GM18507 (cell line): Measurements from ENCODE around the gene POLR2E.
A peak's percentile ranks its signal among the peaks of the same experiment; 100 is the strongest.
"Not testable (repeated sequence)": the region's sequence is repeated elsewhere in the genome, so short reads cannot be mapped to it uniquely, and the experiment has no call there.

Source experiments
- DNase-seq: peaks from one replicate; pipeline ENCODE4 v3.0.0; 2011; ENCODE audit warnings: low read depth; ENCODE audit not compliant: insufficient read length; ENCODE audit errors: extremely low spot score
- FAIRE-seq: peaks from 2 replicates; lab custom pipeline; 2011; peaks lifted over from hg19 to GRCh38; lab: Jason Lieb, UNC

POLR2E gene

DNA sequence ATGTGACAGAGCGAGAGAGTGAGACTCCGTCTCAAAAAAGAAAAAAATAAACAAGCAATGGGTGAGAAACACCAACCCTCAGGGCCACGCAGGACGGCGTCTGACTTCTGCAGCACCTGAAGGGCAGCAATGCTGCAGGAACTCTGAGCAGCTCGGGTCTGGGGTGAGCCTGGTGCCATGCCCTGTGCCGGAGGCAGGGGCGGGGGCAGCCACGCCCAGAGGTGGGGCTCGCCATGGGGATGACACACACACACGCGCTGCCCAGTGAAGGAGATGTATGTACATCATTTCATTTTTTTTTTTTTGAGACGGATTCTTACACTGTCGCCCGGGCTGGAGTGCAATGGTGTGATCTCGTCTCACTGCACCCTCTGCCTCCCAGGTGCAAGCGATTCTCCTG is 32.9 kb upstream of the POLR2E start:
- DNase-seq (no peak), FAIRE-seq (no peak)

DNA sequence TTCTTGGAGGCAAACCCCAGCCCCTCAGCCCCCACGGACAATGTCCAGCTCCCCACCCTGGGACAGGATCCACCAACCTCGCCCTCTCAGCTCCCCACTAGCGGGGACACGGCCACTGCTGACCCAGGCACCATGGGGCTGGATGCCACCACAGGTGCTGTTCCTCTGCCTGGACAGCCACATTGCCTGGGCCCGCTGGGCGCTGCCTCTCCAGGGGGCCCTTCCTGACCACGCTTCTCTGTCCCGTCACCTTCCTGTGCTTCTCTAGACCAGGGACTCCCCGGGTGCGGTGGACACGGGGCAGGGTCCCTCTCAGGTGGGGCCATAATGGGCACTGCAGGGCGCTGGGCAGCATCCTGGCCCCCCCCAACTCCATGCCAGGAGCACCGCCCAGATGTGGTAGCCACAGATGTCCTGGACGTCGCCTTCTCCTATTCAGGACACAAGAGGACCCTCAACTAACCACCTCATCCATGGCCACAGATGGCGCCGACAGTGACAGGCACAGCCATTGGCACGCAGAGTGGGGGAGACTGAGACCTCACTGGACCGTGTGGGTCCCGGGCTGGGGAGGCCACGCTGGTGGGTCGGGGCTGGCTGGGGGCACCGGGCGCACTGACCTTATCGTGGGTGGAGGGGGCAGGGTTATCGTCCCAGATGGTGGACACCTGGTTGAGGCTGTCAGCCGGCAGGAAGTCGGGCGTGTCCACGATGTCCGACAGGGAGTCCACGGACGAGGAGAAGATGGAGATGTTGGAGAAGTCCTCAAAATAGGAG is 32.0 kb upstream of the POLR2E start:
- FAIRE-seq: no peak

DNA sequence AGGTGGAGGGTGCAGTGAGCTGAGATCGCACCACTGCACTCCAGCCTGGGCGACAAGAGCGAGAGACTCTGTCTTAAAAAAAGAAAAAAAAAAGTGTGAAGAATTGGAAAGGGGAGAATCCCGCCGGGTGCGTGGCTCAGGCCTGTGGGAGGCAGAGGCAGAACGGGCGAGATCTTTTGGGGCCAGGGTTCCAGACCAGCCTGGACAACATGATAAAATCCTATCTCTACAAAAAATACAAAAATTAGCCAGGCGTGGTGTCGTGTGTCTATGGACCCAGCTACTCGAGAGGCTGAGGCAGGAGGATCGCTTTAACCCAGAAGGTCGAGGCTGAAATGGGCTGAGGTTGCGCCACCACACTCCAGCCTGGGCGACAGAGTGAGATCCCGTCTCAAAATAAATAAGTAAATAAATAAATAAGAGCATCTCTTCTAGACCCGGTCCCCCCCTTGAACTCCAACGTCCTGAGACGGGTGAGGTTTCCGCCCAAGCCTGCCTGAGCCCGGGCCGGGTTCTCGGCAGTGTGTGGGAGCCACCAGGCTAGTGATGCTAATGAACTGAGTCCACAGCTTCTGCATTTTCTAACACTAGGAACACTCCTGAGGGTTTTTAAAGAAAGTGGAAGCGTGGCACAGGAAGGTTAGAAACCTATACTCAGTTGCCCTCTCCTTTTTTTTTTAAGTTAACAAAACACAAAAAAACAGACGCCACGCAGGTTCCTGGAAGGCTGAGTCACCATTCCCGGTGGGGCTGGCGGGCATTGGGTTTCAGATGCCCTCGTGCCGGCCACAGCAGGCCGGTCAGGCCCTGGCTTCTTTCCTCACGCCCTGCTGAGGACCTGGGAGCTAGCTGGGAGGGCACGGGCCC is 30.7 kb upstream of the POLR2E start:
- DNase-seq (no peak), FAIRE-seq (no peak)

More for the DNA sequence above, 32.0 kb upstream of the POLR2E start:
- DNase-seq: no peak

DNA sequence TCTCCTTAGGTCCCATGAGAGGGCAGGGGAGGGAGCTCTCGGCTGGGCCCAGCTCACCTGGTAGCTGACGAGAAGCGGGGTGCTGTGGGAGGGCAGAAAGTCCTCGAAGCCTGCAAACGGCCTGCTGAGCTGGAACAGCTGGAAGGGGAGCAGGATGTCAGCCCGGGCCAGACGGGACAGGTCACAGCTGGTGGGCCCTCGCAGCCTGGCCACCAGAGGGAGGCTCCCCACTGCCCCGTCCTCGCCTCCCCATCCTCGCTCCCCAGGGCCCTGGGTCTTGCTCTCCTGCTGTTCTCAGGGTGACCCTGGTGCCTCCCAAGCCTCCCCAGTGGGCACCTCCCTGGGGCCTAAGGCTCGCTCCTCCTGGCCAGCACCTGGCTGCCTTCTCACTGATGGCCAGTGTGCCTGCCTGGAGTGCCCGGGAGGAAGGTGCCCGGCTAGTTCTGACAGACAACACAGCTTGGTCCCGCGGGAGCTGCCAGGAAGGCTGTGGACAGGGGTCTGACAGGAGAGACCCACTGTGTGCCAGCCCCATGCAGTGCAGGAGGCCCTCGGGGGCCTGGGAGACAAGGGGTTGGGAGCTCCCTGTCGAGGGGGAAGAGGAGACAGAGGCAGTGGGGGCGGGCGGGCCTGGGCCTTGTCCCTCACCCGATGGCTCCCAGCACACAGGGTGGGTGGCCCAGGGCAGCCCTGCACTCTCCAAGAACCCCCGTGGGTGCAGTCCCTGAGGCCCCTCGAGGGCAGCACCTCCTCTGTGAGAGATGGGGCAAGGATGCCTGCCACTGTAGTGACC is 28.9 kb upstream of the POLR2E start:
- DNase-seq: no peak
- FAIRE-seq: no peak

DNA sequence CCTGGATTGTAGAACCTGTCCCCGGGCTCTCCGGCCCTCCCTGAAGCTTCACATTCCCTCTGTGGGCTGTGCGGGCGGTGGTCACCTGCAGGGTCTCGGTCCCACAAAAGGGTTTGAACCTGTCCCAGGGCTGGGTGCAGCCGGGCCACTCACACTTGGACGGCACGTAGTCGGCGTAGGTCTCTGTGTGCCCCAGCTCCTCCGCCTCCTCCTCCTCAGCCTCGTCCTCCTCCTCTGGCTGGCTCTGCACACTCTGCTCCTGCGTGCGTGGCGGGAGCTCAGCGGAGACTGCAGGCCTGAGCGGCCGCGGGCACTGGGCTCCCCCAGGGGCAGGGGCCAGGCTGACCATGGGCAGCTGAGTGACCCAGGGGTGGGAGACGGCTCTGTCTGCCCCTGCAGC is 28.2 kb upstream of the POLR2E start:
- no peak for FAIRE-seq
- no peak for DNase-seq

DNA sequence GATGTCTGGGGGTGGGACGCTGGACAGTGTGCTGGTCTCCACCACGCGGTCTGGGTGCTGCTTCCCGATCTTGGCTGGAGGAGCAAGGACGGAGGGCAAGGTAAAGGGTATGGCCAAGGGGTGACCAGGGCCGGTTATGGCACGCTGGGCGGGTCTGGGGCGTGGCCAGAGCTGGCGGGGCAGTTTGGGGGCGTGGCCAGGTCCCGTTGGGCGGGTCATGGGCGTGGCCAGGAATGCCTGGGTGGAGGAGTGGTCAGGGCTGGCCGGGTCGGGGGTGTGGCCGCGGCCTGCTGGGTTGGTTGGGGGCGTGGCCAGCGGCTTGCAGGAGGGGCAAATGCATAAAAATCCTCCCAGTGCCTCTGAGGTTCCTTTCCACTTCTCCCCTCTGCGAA is 27.8 kb upstream of the POLR2E start:
- DNase-seq (peak; percentile 87), FAIRE-seq (peak; percentile 88)

DNA sequence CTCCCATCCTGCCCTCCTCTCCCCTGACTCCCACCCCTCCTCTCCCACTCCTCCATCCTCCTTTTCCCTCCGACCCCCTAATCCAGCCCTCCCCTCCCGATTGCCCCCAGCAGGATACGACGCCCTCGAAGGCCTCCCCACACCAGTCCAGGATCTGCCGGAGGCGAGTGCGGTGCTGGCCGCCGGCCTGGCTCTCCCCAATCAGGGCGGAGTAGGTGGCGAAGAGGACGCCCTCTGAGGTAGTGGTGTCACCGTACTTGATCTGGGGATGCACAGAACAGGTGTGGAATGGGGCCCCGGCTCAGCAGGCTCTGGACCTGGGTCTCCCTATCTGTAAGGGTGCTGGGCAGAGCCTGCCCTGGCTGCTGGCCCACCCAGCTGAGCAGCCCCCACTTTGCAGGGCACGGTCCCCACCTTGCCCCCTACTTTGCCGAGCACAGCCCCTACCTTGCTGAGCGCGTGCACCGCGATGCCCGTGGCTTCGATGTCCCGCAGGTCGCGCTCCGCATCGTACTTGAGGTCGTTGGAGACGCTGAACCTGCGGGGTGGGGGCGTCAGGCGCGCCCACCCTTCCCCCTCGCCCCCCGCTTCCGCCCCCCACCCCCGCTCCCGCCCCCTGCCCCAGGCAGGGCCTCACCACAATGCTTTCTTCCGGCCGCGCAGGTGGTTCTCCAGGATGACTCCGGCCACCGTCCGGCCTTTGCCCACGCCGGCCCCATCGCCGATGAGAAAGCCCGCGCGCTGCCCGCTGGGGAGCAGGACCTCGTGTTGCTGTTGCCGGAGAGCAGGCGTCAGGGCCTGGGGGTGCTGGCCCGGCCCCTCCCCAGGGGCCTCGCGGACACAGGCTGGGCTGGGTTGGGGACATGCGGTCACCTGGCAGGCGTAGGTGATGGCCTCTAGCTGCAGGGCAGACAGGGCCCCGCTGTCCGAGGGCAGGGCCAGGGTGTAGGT is 27.1 kb upstream of the POLR2E start:
- FAIRE-seq (no peak), DNase-seq (no peak)

DNA sequence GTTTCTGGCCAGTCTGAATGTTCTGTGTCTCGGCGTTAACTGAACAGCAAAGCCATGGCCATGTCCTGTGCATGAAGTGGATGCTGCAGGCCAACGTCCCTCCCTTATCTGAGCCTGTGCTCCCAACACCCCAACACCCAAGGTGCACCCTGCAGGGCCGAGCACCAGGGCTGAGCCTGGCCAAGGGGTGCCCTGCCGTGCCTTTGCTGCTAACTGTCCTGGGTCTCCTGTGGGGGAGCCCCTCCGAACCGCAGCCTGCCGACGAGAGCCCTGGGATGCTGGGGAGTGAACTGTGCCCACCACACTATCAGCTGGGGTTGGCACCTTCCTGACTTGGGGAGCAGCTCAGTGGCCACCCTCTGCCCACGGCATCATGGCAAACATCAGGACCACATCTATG is 26.2 kb upstream of the POLR2E start:
- FAIRE-seq (no peak), DNase-seq (no peak)

DNA sequence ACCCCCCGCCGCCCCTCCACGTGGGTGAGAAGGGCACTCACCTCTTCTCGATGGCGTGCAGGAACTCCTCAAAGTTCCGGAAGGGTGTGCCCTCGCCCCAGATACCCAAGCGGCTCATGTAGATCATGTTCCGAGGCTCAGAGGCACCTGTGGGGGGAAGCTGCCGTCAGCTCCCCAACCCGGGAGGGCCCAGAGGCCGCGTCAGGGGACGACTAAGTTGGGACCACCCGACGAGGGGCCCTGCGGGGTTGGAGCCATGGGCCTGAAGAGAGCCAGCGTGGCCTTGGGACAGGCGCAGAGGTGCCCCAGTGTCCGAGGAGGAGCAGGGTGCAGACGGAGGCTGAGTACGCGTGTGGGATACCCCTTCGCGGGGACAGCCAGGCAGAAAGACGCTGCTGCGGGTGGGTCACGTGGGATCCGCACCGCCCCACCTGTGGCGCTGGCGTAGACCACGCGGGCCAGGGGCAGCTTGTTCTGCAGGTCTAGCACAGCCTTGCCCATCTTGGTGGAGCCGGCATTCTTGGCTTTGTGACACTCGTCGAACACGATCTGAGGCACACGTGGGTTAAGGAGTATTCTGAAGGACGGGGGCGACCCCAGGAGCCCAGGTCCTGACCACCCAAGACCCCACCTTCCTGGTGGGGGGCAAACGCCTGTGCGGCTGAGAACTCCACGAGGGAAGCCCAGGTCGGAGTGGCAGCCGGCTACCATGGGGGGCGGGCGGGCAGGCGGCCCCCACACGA is 24.5 kb upstream of the POLR2E start:
- DNase-seq (no peak), FAIRE-seq (no peak)

DNA sequence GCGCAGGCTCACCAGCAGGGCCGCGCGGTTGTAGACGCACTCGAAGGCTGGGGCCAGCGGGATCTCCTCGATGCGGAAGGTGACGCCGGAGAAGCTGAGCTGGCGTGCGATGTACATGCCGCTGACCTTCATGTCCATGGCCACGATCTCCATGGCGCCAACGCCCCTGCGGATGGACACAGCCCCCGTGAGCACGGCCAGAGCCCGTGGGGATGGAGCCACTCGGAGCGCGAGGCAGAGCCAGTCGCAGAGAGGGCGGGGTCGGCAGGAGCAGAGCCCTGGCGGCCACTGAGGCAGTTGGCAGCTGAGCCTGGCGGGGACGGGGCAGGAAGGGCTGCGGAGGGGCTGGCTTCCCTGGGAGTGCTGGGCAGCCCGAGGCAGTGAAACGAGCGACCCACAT is 23.8 kb upstream of the POLR2E start:
- no peak for FAIRE-seq
- DNase-seq: no peak

DNA sequence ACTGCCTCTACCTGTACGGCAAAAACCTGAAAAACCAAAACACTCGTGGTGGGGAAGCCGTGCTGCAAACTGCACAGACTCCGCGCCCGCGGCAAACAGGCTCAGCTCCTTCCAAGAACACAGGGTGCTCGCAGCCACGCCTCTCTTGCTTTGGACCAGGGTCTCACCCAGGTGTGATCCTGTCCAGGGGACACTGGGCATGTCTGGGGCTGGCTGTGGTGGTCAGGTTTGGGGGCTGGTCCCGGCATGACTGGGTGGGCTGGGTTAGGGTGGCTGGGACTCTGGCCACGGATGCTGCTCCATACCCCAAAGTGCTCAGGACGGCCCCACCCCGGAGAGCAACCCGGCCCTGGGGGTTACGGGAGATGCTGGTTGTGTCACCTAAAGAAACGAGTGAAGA is 22.5 kb upstream of the POLR2E start:
- no peak for FAIRE-seq

DNA sequence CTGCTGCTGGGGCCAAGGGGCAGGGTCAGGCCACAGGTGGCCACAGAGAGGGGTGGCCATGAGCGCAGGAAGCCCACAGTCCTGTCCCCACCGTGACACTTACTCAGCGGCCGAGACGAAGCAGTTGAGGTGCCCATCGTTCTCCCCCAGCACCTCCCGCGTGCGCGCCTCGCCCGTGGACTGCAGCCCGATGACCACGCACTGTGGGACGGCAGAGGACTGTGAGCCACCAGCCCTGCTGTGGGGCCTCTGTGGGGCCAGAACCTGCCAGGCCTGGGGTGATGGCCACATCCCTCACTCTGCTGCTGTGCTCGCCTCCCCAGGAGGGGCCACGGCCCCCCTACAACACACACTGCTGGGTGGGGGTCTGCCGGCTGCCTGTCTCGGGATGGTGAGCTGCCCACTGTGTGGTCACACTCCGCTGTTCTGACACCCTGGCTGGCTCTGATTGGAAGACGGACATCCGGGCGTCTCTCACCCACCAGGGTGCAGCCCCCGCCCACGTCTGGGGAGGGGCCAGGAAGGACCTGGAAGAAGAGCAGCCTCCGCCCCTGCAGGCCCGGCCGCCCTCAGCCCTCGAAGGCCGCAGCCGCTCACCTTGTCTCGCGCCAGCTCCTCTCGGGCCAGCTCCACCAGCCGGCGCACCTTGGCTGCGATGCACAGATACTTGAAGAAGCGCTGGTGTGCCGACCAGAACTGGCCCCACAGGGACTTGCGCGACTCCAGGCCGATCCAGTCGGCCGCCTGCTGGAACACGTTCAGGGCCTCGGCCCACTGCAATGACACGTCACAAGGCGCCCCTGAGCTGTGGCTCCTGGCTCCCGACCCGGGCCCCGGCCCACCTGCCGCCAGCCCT is 21.8 kb upstream of the POLR2E start:
- FAIRE-seq (no peak), DNase-seq (no peak)

More for the DNA sequence above, 22.5 kb upstream of the POLR2E start:
- no peak for DNase-seq

DNA sequence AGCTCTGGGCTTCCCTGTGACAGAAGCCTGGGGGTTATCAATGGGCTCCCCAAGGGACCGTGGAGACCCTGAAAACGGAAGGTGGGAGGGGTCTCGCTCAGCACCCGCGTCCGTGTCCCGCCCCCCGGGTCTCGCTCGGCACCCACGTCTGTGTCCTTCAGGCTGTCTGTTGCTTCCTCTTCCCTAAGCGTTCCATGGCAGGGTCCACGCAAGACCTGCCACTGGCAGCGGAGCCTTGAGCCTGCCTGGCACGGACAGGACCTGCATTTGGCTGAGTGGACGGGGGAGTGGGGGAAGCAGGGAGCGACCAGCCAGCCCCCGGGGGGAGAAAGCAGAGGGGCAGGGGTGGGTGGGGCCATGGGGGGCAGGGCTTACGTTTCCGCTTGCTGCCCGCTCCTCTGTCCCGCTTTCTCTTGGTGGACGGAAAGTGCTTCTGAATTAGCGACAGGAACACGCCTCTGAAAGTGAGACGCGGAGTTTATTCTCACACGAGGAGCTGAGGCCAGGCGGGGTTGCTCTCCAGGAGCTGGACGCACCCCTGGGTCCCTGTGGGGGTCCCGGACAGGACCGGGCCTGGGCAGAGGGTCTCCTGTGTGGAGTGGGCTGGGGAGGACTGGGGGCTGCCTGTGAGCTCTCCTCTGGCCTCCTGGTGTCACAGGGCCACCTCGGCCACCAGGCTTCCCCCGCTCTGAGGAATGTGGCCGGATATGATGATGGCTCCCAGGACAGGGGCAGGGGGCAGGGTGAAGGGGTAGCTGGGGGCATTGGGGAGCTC is 20.7 kb upstream of the POLR2E start:
- FAIRE-seq (no peak), DNase-seq (no peak)

DNA sequence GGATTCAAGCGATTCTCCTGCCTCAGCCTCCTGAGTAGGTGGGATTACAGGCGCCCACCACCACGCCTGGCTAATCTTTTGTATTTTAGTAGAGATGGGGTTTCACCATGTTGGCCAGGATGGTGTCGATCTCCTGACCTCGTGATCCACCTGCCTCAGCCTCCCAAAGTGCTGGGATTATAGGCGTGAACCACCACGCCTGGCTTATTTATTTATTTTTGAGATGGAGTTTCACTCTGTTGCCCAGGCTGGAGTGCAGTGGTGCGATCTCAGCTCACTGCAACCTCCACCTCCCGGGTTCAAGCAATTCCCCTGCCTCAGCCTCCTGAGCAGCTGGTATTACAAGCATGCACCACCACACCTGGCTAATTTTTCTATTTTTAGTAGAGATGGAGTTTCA is 19.6 kb upstream of the POLR2E start:
- not testable (repeated sequence) for FAIRE-seq, DNase-seq

DNA sequence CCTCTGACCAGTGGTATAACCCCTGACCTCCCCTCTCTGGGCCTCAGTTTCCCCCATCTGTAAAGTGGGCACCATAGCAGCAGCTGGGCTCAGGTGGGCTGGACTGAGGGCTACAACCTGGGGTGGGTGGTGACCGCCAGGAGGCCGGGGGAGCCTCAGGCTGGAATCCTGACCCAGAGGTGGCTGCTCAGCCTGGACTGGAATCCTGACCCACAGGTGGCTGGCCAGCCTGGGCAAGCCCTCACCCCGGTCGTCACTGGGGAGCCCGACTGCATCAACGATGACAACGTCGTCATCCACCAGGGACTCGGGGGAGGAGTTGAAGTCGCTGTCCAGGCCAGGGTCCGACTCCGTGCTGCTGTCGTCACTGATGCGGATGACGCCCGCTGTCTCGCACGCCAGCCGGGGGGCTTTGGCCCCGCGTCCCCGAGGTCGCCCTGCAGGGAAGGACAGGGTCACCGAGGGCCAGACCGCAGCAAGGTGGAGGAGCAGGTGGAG is 18.9 kb upstream of the POLR2E start:
- FAIRE-seq (no peak), DNase-seq (no peak)
